ENCODE data around the gene EN1. TPM values are rescaled to one million over a fixed set of nuclear protein-coding genes. Genes with fewer than 3 reads are reported as not detected.

The EN1 gene
- total RNA-seq, 1 donor from 2014 or later = not detected

- intact Hi-C loops (cut with DNase I) = no loop called here
- ATAC-seq (ENCODE audit: poor library complexity) (no peak), DNase-seq (no peak)
Observed at GRCh38 chr2:118810766-118811165, 36.7 kb downstream of the EN1 start.

- DNase-seq = no peak
- ATAC-seq (ENCODE audit: poor library complexity) = no peak
- intact Hi-C loops (cut with DNase I) = no loop called here
Observed at GRCh38 chr2:118808429-118808809, 39.0 kb downstream of the EN1 start.

- DNase-seq (no peak), ATAC-seq (ENCODE audit: poor library complexity) (no peak)
- intact Hi-C loops (cut with DNase I) = no loop called here
Observed at GRCh38 chr2:118807668-118808428, 39.6 kb downstream of the EN1 start.

- intact Hi-C loops (cut with DNase I) = no loop called here
- ATAC-seq (ENCODE audit: poor library complexity) = no peak
- DNase-seq = no peak
Observed at GRCh38 chr2:118806797-118807667, 40.4 kb downstream of the EN1 start.

GRCh38 chr2:118805064-118805690 lies 42.3 kb downstream of the EN1 start:
- intact Hi-C loops (cut with DNase I) = no loop called here
- ATAC-seq (ENCODE audit: poor library complexity) (no peak), DNase-seq (no peak)

- intact Hi-C loops (cut with DNase I) = no loop called here
Observed at GRCh38 chr2:118803012-118803411, 44.4 kb downstream of the EN1 start.

GRCh38 chr2:118801151-118801550 lies 46.3 kb downstream of the EN1 start:
- ATAC-seq (ENCODE audit: poor library complexity) (no peak), DNase-seq (no peak)
- intact Hi-C loops (cut with DNase I) = no loop called here

More at GRCh38 chr2:118803012-118803411, 44.4 kb downstream of the EN1 start:
- no peak for ATAC-seq (ENCODE audit: poor library complexity)
- DNase-seq = no peak

- DNase-seq (no peak), ATAC-seq (ENCODE audit: poor library complexity) (no peak)
- intact Hi-C loops (cut with DNase I) = no loop called here
Observed at GRCh38 chr2:118800736-118801135, 46.7 kb downstream of the EN1 start.

GRCh38 chr2:118794546-118794945 lies 52.9 kb downstream of the EN1 start:
- ATAC-seq (ENCODE audit: poor library complexity) = no peak
- intact Hi-C loops (cut with DNase I) = no loop called here
- DNase-seq = no peak

Other genes with a start within 250 kb of the EN1 start
- 15.0 TPM for gene MARCO, start 94.5 kb upstream of the EN1 start, total RNA-seq